Spleen (tissue), 7 donors: Measurements from ENCODE around the gene SOX15.

Source experiments
- CTCF ChIP-seq, 11 experiments: fragments of 200-600 bp in 7 of 11; fragments of 450-650 bp in 4 of 11; sonication (generic) in 4 of 11; IDR thresholded peaks in 8 of 11; conservative IDR thresholded peaks in 3 of 11; 1 replicate in 7 of 11; 2 replicates in 4 of 11; pipeline versions ENCODE4 v1.4.0 to v1.8.0; 2016 to 2021; ENCODE audit warnings: antibody characterized with exemption in 11 of 11, inconsistent platforms in 4 of 11, mild to moderate bottlenecking in 1 of 11
- POLR2A ChIP-seq, 3 donors: fragments of 450-650 bp; IDR thresholded peaks; one replicate each; pipeline ENCODE4 v1.5.1; 2017; ENCODE audit warnings: antibody characterized with exemption in 3 of 3, mild to moderate bottlenecking in 1 of 3
- POLR2AphosphoS5 ChIP-seq, 3 donors: sonication (generic); formaldehyde crosslinking; IDR thresholded peaks; one replicate each; pipeline ENCODE4 v1.5.1; 2017; ENCODE audit warnings: antibody characterized with exemption in 3 of 3
- donor health status: DM: no; HTN: no; CAD: no; lungs with moderate emphysema.
- donor health status: DM: no; HTN: no; CAD: no.
- donor health status: DM: no; HTN: no; CAD: no.

- TF ChIP-seq CTCF (IDR thresholded peaks at IDR 0.05 in 8 of 11, conservative IDR thresholded peaks at IDR 0.05 in 3 of 11) (no peak), POLR2A (IDR thresholded peaks at IDR 0.05) (no peak), POLR2AphosphoS5 (IDR thresholded peaks at IDR 0.05) (no peak)
Measured at GRCh38 chr17:7606280-7606679, 16.4 kb upstream of the SOX15 start.
